GM21515 (cell line): ENCODE data around the gene KIF21A.
A peak's percentile ranks its signal among the peaks of the same experiment; 100 is the strongest.
"Not testable (repeated sequence)": the region's sequence is repeated elsewhere in the genome, so short reads cannot be mapped to it uniquely, and the experiment has no call there.

ENCODE experiments used
- ATAC-seq: cut with Tn5 transposase; IDR thresholded peaks from one replicate; pipeline ENCODE4 v1.9.1; 2021; ENCODE audit not compliant: unreplicated experiment

KIF21A gene

DNA sequence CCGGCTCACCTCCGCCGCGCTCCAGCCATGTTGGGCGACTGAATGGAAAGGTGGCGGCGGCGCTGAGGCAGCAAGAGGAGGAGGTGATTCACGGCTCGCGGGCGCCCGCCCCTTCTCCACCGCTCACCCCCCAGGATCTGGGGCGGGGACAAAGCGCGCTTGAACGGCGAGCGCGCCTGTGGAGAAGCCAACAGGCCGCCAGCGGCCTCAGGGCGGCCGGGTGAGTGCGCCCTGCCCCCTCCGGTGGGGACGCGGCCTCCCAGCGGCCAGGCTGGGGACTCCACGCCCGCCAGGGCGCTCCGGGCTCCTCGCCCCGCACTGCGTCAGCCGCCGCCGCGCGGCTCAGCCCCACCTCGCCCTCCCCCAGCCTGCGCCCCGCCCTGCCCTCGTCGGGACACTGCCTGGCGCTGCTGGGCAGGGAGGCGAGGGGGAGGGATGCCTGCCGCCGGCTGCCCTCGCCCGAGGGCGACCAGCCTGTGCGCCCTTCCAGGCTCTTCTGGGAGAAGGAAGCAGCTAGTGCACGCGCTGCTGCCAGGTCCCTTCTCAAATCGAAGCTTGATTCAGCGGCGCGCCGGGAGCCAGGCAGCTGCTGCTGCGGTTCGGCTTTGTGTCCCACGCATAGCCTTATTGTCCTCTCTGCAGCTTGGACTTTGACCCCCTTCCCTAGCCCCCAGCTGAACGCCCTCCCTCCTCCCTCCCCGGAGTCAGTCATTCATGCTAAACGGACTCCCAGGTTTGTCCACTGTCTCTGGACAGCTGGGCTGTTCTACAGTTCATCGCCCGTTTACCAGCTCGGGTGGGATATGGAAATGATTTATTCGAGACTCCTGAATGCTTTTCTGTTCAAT, at the start of gene KIF21A:
KIF21A (minus strand) TSS at position 40 of the 848 bp plus-strand sequence. CDS start 150 bp downstream, outside the sequence.
- peak; percentile 94 for ATAC-seq

DNA sequence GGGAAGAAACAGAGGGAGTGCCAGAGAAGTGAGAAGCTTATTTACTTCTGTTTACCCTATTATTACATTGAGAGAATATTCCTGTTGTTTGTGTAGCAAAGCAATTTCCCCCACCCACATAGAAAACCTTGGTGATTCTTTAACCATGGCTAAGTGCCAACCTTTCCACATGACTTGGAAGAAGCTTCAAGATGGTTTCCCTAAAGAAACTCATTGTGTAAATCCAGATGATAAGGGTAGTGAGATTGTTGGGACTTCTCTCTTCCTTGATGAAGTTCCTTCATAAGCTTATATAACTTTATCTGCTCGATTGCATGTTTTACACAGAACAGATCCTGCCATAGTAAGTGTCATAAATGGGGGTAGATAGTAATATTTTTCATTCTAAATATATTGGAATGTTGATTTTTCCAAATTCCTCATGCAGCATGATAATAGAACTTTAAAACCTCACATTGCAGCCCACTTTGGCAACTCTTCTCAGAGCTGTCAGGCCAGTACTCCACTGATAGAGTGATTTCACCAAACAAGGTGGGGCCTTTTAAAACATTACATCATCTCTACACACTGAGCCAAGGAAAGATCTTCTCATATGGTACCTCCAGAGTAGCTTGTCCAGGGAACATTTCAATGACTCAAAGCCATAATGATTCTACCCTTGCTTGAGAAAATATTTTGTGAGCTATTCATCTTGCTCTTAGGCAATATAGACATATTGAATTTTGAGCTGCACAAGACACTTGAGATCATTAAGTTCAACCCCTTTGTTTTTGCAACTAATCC, 47.8 kb upstream of the KIF21A start:
- no peak for ATAC-seq

GRCh38 chr12:39483597-39483996, 40.7 kb upstream of the KIF21A start:
- ATAC-seq, result no peak

- no peak for ATAC-seq
Measured at GRCh38 chr12:39483042-39483441, 40.1 kb upstream of the KIF21A start.

- no peak for ATAC-seq
Measured at GRCh38 chr12:39476894-39477293, 34.0 kb upstream of the KIF21A start.

- ATAC-seq, result no peak
Measured at GRCh38 chr12:39476121-39476520, 33.2 kb upstream of the KIF21A start.

GRCh38 chr12:39475136-39475535, 32.2 kb upstream of the KIF21A start:
- not testable (repeated sequence) for ATAC-seq

- ATAC-seq, result peak; percentile 88
Measured at GRCh38 chr12:39467432-39467870, 24.5 kb upstream of the KIF21A start.

- no peak for ATAC-seq
Measured at GRCh38 chr12:39464976-39465695, 22.2 kb upstream of the KIF21A start.

- ATAC-seq, result no peak
Measured at GRCh38 chr12:39461059-39461458, 18.1 kb upstream of the KIF21A start.

DNA sequence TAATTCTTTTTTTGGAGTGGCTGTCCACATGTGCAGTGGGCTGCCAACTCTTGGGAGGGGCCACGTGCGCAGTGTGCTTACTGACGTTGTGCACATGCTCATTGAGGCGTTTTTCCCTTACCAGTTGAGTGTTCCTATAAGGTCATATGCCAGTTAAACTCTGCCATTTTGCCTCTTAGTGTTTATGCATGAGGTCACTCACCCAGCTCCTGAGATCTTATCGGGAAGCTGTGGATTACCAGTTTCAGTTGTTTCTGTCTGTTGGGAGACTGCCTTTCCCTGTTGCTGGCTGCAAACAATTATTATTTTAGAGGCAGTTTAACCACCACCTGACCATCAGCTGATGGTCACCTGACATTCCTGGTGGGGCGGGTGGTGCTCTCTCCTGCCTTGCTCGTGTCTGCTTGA, 16.1 kb upstream of the KIF21A start:
- ATAC-seq, result no peak

DNA sequence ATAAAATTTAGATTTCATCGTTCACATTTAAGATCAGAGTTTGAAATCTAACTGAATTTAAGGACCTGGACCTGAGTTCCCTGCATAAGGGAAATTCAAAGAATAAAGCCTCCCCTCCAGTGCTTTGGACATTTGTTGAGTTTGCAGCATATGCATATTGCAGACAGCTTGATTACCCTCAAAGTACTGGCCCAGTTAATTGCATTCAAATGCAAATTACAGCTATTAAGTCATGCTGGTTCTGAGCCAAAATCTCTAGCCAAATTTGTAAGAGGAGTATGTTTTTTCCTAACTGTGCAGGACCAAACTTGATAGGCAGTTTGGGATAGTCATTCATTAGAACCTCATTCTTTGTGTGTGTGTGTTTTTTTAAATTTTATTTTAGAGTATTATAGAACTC, 9.1 kb upstream of the KIF21A start:
- ATAC-seq, result no peak

- no peak for ATAC-seq
Measured at GRCh38 chr12:39448038-39448437, 5.1 kb upstream of the KIF21A start.

GRCh38 chr12:39443929-39444209, 949 bp upstream of the KIF21A start:
- ATAC-seq, result no peak

GRCh38 chr12:39442831-39443080, 164 bp downstream of the KIF21A start:
- ATAC-seq, result peak; percentile 39

GRCh38 chr12:39441963-39442830, 723 bp downstream of the KIF21A start:
- ATAC-seq, result peak; percentile 27

DNA sequence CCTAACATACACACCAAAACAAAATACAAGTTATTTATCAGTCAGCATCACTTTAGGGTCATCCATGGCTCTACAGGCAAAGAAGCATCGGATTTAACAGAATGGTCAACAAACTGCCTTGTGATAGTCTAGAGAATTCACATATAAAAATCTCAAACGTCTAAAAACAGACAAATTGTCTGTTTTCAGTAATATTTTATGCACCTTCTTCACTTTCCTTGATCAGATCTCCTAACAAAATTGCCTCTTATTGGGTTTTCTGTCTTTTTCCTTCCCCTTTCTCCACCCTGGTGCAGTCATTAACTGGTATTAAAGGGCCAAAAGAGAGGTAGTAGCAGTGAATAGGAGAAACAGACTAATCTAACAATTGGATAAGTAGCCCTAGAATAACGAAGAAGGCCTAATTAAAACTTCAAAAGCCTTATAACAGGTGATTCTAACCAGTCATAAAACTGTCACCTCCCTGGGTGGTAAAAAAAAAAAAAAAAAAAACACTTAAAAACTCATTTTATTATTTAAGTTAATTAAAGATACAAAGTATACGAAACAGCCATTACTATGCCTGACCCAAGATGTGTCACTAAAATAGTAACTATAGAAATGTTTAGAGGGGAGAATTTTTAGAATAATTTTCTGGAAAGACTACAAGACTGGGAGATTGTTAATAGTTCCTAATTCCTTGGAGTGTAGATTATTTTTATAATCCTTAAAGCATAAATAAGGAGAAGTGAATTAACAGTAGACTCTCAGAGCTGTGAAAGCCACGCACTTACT, 1.5 kb downstream of the KIF21A start:
- ATAC-seq, result no peak

- no peak for ATAC-seq
Measured at GRCh38 chr12:39440781-39441180, 2.1 kb downstream of the KIF21A start.

DNA sequence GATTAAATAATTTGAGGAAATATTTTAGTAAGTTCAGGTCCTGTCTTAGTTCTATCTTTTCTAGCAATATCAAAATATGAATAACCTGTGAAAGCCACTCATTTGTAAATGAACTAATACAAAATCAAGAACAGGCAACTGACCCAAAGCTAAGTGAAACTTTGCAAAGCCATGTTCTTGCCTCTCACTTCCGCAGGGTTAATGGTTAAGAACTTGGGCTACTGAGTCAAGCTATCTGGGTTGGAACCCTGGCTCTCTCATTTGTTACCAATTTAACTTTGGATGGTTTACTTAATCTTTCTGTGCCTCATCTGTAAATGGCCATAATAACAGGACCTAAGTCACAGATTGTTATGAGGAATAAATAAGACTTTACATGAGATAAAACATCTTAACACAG, 2.8 kb downstream of the KIF21A start:
- ATAC-seq, result no peak

- no peak for ATAC-seq
Measured at GRCh38 chr12:39435531-39435930, 7.4 kb downstream of the KIF21A start.
